Spleen (tissue), 11 donors: ENCODE data around the gene NUDT14. TPM values are rescaled to one million over a fixed set of nuclear protein-coding genes. Genes with fewer than 3 reads are reported as not detected.
A peak's percentile ranks its signal among the peaks of the same experiment; 100 is the strongest.

Source experiments
- DNase-seq: peaks from one replicate; pipeline ENCODE4 v3.0.0-alpha.2; 2020
- H3K27ac ChIP-seq, 8 donors: fragments of 200-600 bp; sonication (generic) in 7 of 8; 1 replicate in 4 of 8; 2 replicates in 4 of 8; pipeline versions ENCODE4 v1.5.0 to v1.8.0; 2016 to 2021; ENCODE audit warnings: inconsistent platforms in 4 of 8, mild to moderate bottlenecking in 4 of 8, moderate library complexity in 1 of 8
- H3K27me3 ChIP-seq, 7 donors: fragments of 200-600 bp; sonication (generic) in 6 of 7; replicated peaks in 1 of 7; 1 replicate in 4 of 7; 2 replicates in 3 of 7; pipeline versions ENCODE4 v1.5.0 to v1.8.0; 2016 to 2021; ENCODE audit warnings: inconsistent platforms in 3 of 7, mild to moderate bottlenecking in 1 of 7
- H3K36me3 ChIP-seq, 6 donors: fragments of 200-600 bp; sonication (generic) in 5 of 6; 1 replicate in 4 of 6; 2 replicates in 2 of 6; pipeline versions ENCODE4 v1.5.0 to v1.8.0; 2016 to 2021; ENCODE audit warnings: inconsistent platforms in 2 of 6
- H3K4me1 ChIP-seq, 6 donors: fragments of 200-600 bp; sonication (generic) in 5 of 6; 1 replicate in 3 of 6; 2 replicates in 3 of 6; pipeline versions ENCODE4 v1.5.0 to v1.8.0; 2016 to 2021; ENCODE audit warnings: inconsistent platforms in 3 of 6
- H3K4me3 ChIP-seq, 8 donors: fragments of 200-600 bp; sonication (generic) in 7 of 8; 1 replicate in 4 of 8; 2 replicates in 4 of 8; pipeline versions ENCODE4 v1.5.0 to v1.8.0; 2016 to 2021; ENCODE audit warnings: inconsistent platforms in 4 of 8, mild to moderate bottlenecking in 4 of 8, moderate library complexity in 2 of 8
- H3K9me3 ChIP-seq, 8 donors: fragments of 200-600 bp; sonication (generic) in 7 of 8; 1 replicate in 4 of 8; 2 replicates in 4 of 8; pipeline versions ENCODE4 v1.5.0 to v1.8.0; 2016 to 2021; ENCODE audit warnings: inconsistent platforms in 4 of 8
- POLR2A ChIP-seq, 3 donors: fragments of 450-650 bp; IDR thresholded peaks; one replicate each; pipeline ENCODE4 v1.5.1; 2017; ENCODE audit warnings: antibody characterized with exemption in 3 of 3, mild to moderate bottlenecking in 1 of 3
- POLR2AphosphoS5 ChIP-seq, 3 donors: sonication (generic); formaldehyde crosslinking; IDR thresholded peaks; one replicate each; pipeline ENCODE4 v1.5.1; 2017; ENCODE audit warnings: antibody characterized with exemption in 3 of 3
- WGBS, 5 donors: extraction: QIAGEN DNeasy Blood & Tissue Kit in 3 of 5; methylation state at CpG; one replicate each; pipeline versions ENCODE4 v1.1.5 to v1.1.7; 2013 to 2018; 5-methylcytosine and 5-hydroxymethylcytosine counted together
- intact Hi-C: fragments of 100-400 bp; cut with DNase I; formaldehyde crosslinking; loops from one replicate; pipeline ENCODE4 v1.15.0; 2023; ENCODE audit warnings: low total_unique reads
- polyA plus RNA-seq, 3 donors: library from polyadenylated mRNA; stranded (reverse); fragments of 200-250 nt; gene quantifications; one replicate each; pipeline ENCODE4 v1.2.1, GENCODE V29; 2013
- total RNA-seq, 7 donors: library from RNA; depleted of rRNA in 3 of 7; stranded (reverse); fragments of >200 nt in 3 of 7; fragmentation: NEBNext Ultra II Directional in 4 of 7; extraction: Animal tissue kit (Norgen Biotek cat#: 25700) in 4 of 7; gene quantifications; one replicate each; pipeline versions ENCODE4 v1.1.0 to v1.2.1, GENCODE V29; 2016 to 2021
- TF ChIP-seq, protein P1 (sequence below), 11 experiments: fragments of 200-600 bp in 7 of 11; fragments of 450-650 bp in 4 of 11; sonication (generic) in 4 of 11; IDR thresholded peaks in 8 of 11; conservative IDR thresholded peaks in 3 of 11; 1 replicate in 7 of 11; 2 replicates in 4 of 11; pipeline versions ENCODE4 v1.4.0 to v1.8.0; 2016 to 2021; ENCODE audit warnings: antibody characterized with exemption in 11 of 11, inconsistent platforms in 4 of 11, mild to moderate bottlenecking in 1 of 11
- donor health status: healthy with polysubstance abuse.
- donor health status: DM: no; HTN: no; CAD: no; lungs with moderate emphysema.
- donor health status: DM: no; HTN: no; CAD: no.
- donor health status: Bipolar disorder and iron deficiency.
- donor health status: healthy.
- donor health status: DM: no; HTN: no; CAD: no.
- donor health status: DM: yes; HTN: yes; CAD: no.

NUDT14 gene
- total and polyA plus RNA-seq, 10 donors, result 10.1 to 31.1 (median 21.5) TPM

DNA sequence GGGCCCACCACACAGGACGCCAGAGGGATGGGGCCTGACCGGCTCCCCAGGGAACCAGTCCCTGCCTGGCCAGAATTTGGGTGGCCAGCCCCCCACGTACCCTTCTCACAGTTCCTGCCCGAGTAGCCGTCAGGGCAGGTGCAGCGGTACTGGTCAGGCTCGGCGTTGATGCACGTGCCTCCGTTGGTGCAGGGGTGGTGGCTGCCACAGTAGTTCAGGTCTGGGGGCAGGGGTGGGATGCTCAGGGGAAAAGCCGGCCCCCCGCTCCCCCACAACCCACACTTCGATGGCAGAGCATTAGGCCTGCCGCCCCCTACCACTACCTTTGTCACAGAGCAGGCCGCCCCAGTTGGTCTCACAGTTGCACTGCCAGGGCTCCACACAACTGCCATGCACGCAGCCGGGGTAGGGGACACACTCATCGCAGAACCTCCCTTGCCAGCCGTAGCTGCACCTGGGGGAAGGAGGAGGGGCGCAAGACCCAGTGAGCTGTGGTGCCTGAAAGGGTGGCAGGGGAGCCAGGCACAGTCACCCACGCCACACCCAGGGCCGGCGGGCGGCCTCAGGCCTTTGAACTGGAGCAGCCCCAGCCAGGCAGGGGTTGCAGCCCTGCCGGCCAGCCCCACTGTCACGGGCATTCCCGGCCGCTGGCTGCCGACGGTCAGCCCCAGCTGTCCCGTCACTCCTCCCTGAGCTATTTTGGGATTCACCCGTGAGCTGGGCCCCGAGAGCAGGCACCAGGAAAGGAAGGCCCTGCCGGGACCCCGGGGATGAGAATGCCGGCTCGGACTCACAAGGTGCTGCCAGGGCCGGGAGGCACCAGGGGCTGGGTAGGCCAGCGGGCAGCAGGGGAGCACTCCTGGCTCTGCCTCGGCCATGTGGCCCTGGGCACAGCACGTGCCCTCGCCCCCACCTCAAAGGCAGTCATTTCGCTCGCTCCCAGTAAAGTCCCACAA, 29.0 kb downstream of the NUDT14 start:
- Histone ChIP-seq H3K4me1 (peaks cover 0 to 28% (median 11%) of the 10 kb centered on the region in 6 donors), H3K9me3 (no peaks in the 10 kb centered on the region), H3K27ac (peak overlapping the region in 2 of 8 donors; percentile 27 to 30), H3K27me3 (no peaks in the 10 kb centered on the region), H3K4me3 (no peak overlapping the region), H3K36me3 (peaks cover 0 to 2% (median 0%) of the 10 kb centered on the region in 6 donors)
- intact Hi-C loops, result no loop called here
- DNase-seq, result peak; percentile 73
- WGBS, 5 donors, result 79 to 92% (median 85%) methylated on average over 19 to 44 of the region's 44 CpGs
- TF ChIP-seq POLR2AphosphoS5 (IDR thresholded peaks at IDR 0.05) (no peak), POLR2A (IDR thresholded peaks at IDR 0.05) (no peak)
- TF ChIP-seq, protein P1, sequence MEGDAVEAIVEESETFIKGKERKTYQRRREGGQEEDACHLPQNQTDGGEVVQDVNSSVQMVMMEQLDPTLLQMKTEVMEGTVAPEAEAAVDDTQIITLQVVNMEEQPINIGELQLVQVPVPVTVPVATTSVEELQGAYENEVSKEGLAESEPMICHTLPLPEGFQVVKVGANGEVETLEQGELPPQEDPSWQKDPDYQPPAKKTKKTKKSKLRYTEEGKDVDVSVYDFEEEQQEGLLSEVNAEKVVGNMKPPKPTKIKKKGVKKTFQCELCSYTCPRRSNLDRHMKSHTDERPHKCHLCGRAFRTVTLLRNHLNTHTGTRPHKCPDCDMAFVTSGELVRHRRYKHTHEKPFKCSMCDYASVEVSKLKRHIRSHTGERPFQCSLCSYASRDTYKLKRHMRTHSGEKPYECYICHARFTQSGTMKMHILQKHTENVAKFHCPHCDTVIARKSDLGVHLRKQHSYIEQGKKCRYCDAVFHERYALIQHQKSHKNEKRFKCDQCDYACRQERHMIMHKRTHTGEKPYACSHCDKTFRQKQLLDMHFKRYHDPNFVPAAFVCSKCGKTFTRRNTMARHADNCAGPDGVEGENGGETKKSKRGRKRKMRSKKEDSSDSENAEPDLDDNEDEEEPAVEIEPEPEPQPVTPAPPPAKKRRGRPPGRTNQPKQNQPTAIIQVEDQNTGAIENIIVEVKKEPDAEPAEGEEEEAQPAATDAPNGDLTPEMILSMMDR (IDR thresholded peaks at IDR 0.05 in 8 of 11, conservative IDR thresholded peaks at IDR 0.05 in 3 of 11), result no peak

DNA sequence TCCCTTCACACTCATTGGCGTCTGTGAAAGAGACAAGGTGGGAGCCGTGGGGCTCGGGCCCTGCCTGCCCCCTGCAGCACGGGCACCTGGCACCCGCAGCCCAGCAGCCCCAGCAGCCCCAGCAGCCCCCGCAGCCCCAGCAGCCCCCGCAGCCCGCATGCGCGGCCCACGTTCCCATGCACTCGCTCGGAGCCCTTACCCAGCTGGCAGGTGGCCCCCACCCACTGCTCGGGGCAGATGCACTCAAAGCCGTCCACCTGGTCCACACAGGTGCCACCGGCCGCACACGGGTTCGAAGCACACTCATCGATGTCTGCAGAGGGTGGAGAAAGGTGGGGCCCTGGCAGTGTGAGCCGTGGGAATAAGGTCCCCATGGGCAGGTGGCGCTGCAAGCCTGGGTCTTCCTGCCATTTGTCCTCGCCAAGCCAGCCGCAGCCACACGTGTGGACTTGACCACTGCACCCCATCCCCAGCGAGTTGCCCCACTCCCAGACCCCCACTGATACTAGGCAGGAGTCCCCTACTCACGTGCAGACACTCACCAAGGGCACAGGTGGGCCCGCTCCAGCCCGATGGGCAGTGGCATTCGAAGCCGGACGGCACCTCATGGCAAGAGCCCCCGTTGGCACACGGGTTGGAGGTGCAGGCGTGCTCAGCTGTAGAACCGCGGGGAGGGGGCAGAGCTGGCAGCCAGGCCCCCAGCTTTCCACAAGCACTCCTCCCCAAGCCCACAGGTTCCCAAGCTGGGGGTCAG, 29.9 kb downstream of the NUDT14 start:
- Histone ChIP-seq H3K27me3 (no peaks in the 10 kb centered on the region), H3K27ac (no peak overlapping the region), H3K4me3 (no peak overlapping the region), H3K4me1 (peaks cover 0 to 28% (median 11%) of the 10 kb centered on the region in 6 donors), H3K36me3 (peaks cover 0 to 2% (median 0%) of the 10 kb centered on the region in 6 donors), H3K9me3 (no peaks in the 10 kb centered on the region)
- peak; percentile 70 for DNase-seq
- TF ChIP-seq POLR2AphosphoS5 (IDR thresholded peaks at IDR 0.05), result no peak
- TF ChIP-seq, protein P1 (IDR thresholded peaks at IDR 0.05 in 8 of 11, conservative IDR thresholded peaks at IDR 0.05 in 3 of 11), result no peak
- no peak for TF ChIP-seq POLR2A (IDR thresholded peaks at IDR 0.05)
- intact Hi-C loops, result no loop called here
- 88 to 92% (median 90%) methylated on average over 22 to 37 of the region's 37 CpGs for WGBS, 5 donors

DNA sequence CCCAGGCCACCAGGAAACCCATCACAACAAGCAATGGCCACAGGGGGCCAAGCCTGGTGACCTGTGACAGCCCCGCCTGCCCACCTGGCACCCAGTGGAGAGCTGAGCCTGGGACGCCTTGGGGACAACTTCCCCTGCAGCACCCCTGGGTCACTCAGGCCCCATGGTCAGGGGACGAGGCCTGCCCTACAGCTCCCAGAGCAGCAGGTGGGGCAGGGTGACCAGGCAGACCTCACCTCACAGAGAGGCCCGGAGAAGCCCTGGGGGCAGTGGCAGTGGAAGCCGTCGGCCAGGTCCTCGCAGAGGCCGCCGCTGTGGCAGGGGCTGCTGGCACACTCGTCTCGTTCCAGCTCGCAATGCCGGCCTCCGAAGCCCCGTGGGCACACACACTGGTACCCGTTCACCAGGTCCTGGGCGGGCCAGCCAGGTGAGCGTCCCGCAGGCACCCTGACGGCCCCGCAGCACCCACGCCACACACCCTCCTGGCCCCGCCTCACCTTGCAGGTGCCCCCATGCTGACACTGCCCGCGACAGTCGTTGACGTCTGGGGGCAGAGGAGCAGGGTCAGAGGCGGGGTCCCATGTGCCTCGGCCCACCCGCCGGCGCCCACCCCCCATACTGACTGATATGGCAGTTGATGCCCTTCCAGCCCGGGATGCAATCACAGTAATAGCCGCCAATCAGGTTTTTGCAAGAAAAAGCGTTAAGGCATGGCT, 30.6 kb downstream of the NUDT14 start:
- 85 to 91% (median 88%) methylated on average over 16 to 35 of the region's 35 CpGs for WGBS, 5 donors
- DNase-seq, result peak; percentile 75

More for the DNA sequence above, 30.6 kb downstream of the NUDT14 start:
- intact Hi-C loops, result no loop called here
- peaks cover 0 to 28% (median 11%) of the 10 kb centered on the region in 6 donors for H3K4me1 ChIP-seq
- TF ChIP-seq, protein P1 (IDR thresholded peaks at IDR 0.05 in 8 of 11, conservative IDR thresholded peaks at IDR 0.05 in 3 of 11), result no peak
- TF ChIP-seq POLR2A (IDR thresholded peaks at IDR 0.05) (no peak), POLR2AphosphoS5 (IDR thresholded peaks at IDR 0.05) (no peak)
- no peaks in the 10 kb centered on the region for H3K27me3 ChIP-seq
- H3K27ac ChIP-seq, result no peak overlapping the region
- H3K4me3 ChIP-seq, result no peak overlapping the region
- H3K36me3 ChIP-seq, result peaks cover 0 to 2% (median 0%) of the 10 kb centered on the region in 6 donors
- no peaks in the 10 kb centered on the region for H3K9me3 ChIP-seq
